Lower leg skin (tissue), 4 donors: Measurements from ENCODE around the gene KCNK3. TPM values are rescaled to one million over a fixed set of nuclear protein-coding genes. Genes with fewer than 3 reads are reported as not detected.

Experiments used
- DNase-seq, 2 donors: peaks; one replicate each; pipeline ENCODE4 v3.0.0-alpha.2; 2019; ENCODE audit warnings: low spot score in 2 of 2
- H3K4me3 ChIP-seq: fragments of 200-600 bp; sonication (generic); 2 replicates; pipeline ENCODE4 v1.5.1; 2017; ENCODE audit warnings: mild to moderate bottlenecking, low read depth; ENCODE audit not compliant: poor library complexity, severe bottlenecking
- POLR2A ChIP-seq, 2 donors: fragments of 450-650 bp; IDR thresholded peaks; one replicate each; pipeline ENCODE4 v1.6.1; 2016 to 2017; ENCODE audit warnings: antibody characterized with exemption in 2 of 2, mild to moderate bottlenecking in 1 of 2, moderate library complexity in 1 of 2
- WGBS, 2 donors: methylation state at CpG; one replicate each; pipeline ENCODE4 v1.1.5; 2018; 5-methylcytosine and 5-hydroxymethylcytosine counted together
- intact Hi-C: fragments of 100-400 bp; cut with DNase I; formaldehyde crosslinking; loops from one replicate; pipeline ENCODE4 v1.15.0; 2023; ENCODE audit warnings: low total_unique reads
- total RNA-seq, 4 donors: library from RNA; depleted of rRNA; stranded (reverse); fragments of >200 nt; gene quantifications; one replicate each; pipeline ENCODE4 v1.1.0, GENCODE V29; 2016
- TF ChIP-seq, protein P1 (sequence below), 3 donors: fragments of 450-650 bp; IDR thresholded peaks; one replicate each; pipeline ENCODE4 v1.5.1; 2016; ENCODE audit warnings: antibody characterized with exemption in 3 of 3, mild to moderate bottlenecking in 3 of 3, moderate library complexity in 2 of 3

Gene KCNK3
- total RNA-seq, 4 donors from 2014 or later: 0.42 to 3.1 (median 0.69) TPM; not detected in 1

DNA sequence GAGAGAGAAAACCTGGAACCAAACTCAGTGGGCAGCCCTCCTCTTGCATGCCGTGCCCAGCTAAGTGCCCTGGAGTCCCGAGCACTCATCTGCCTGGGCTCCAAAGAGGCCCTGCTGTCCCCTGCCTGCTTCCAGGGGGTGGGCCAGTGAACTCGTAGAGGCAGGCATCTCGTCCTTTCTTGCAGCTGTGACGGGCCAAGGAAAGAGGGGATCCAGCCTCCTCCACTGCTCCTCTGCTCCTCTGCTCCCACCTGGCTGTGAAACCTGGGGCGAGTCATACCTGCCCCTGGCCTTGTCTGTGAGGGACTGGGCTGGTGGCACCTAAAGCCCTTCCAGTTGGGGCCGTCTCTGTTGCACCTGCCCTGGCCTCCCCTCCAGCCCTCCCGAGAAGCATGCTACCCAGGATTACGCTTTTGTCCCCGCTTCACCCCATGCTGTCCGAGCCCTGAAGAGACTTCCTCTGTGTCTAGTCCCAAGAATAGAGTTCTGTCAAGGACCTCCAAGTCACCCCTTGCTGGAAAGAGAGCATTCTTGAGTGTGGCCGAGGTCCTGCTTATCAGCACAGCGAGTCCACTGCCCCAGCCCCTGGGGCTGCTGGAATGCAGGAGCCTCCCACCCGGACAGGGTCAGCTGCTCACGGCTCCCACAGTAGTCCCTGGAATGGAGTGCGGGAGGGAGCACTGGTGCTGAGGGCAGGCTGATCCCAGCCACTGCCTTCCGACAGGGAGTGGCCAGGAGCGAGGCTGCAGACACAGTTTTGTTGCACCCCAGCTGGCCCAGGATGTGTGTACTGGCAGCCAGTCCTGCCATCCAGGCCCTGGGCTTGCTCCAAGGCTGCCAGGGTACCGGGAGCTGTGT, 14.3 kb downstream of the KCNK3 start:
- H3K4me3 ChIP-seq: no peak overlapping the region
- no peak for TF ChIP-seq POLR2A (IDR thresholded peaks at IDR 0.05)
- TF ChIP-seq, protein P1, sequence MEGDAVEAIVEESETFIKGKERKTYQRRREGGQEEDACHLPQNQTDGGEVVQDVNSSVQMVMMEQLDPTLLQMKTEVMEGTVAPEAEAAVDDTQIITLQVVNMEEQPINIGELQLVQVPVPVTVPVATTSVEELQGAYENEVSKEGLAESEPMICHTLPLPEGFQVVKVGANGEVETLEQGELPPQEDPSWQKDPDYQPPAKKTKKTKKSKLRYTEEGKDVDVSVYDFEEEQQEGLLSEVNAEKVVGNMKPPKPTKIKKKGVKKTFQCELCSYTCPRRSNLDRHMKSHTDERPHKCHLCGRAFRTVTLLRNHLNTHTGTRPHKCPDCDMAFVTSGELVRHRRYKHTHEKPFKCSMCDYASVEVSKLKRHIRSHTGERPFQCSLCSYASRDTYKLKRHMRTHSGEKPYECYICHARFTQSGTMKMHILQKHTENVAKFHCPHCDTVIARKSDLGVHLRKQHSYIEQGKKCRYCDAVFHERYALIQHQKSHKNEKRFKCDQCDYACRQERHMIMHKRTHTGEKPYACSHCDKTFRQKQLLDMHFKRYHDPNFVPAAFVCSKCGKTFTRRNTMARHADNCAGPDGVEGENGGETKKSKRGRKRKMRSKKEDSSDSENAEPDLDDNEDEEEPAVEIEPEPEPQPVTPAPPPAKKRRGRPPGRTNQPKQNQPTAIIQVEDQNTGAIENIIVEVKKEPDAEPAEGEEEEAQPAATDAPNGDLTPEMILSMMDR (IDR thresholded peaks at IDR 0.05): no peak
- WGBS, 2 donors: 60 to 70% methylated on average over 12 to 19 of the region's 19 CpGs
- intact Hi-C loops: no loop called here
- DNase-seq: no peak

DNA sequence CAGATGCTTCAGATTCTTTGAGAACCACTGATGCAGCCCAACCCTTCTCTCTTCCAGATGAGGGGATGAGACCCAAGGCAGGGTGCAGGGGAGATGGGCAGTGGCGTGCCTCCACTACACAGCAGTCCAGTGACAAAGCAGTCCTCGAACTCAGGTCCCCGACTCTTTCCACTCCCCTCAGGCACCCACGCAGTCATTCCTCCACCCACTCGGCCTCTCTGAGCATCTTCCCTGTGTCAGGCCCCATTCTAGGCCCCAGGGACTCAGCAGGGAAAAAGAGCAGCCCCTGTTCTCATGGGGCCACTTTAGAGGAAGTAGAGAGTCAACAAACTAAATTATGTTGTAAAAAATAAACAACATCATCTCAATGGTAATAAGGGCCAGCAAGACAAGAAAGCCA, 15.2 kb downstream of the KCNK3 start:
- no peak for DNase-seq
- intact Hi-C loops: no loop called here
- no peak for TF ChIP-seq POLR2A (IDR thresholded peaks at IDR 0.05)
- TF ChIP-seq, protein P1 (IDR thresholded peaks at IDR 0.05): no peak
- H3K4me3 ChIP-seq: no peak overlapping the region
- WGBS, 2 donors: 77 to 85% methylated on average over 5 of the region's 5 CpGs

DNA sequence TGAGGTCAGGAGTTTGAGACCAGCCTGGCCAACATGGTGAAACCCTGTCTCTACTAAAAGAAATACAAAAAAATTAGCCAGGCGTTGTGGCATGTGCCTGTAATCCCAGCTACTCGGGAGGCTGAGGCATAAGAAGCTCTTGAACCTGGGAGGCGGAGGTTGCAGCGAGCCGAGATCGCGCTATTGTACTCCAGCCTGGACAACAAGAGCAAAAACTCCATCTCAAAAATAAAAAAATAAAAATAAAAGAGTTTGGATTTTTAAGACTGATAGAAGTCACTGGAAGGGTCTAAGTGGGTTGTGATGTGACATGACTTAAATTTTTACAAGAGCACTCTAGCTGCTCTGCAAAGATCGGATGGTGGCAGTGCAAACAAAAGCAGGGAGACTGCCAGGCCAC, 15.9 kb downstream of the KCNK3 start:
- no peak for DNase-seq
- WGBS, 2 donors: 89 to 93% methylated on average over 8 of the region's 8 CpGs
- no peak overlapping the region for H3K4me3 ChIP-seq
- TF ChIP-seq, protein P1 (IDR thresholded peaks at IDR 0.05): no peak
- TF ChIP-seq POLR2A (IDR thresholded peaks at IDR 0.05): no peak
- intact Hi-C loops: no loop called here

DNA sequence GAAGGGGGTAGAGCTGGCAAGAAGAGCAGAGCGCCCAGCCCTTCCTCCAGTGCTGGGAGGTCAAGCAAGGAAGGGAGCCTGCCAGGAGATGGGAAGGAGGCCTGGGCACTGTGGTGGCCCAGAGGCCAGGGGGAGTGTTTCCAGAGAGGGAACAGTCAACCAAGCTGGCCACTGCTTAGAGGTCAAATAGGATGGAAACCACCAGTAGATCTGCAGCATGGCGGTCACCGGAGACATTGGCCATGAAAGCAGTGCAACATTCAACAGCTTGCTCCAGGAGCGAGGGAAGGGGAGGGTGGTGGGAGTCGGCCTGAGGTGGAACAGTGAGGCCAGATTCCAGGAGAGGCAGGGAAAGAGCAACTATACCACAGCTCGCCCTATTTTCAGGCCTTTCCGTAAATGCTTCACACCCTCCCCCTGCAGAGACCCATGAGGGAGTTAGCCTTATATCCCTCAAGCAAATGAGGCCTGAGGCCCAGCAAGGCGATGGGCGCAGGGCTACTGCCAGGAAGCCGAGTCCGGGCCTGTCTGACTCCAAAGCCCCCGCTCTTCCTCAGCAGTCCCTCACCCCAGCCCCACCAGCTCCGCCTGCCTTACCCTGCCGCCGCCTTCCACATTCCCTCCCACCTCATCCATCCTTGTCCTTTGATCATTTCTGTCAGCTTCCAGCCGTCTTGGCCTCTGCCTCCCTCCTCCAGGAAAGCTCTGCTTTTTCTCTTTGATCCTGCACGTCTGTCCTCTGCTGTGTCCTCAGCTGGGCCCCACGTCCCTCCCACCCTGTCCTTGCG, 17.0 kb downstream of the KCNK3 start:
- TF ChIP-seq, protein P1 (IDR thresholded peaks at IDR 0.05): no peak
- TF ChIP-seq POLR2A (IDR thresholded peaks at IDR 0.05): no peak

DNA sequence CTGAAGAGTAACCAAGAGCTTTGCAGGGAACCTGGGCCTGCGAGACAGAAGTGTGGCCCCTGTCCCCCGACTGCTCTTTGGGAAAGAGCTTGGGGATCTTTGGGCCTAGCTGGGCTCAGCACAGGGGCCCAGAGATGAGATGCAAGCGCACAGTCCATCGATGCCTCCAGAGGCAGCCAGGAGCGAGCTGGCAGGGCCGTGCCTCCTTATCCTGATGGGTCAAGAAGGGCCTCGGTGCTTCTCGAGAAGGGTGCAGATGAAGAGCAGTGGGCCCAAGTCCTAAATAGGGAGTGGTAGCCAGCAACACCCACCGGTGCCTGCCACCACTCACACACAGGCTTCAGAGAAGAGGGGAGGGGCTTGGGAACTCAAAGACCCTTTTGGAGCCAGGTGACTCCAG, 17.6 kb downstream of the KCNK3 start:
- H3K4me3 ChIP-seq: no peak overlapping the region
- WGBS, 2 donors: 86 to 91% methylated on average over 8 to 9 of the region's 9 CpGs
- intact Hi-C loops: loop anchor here (10.0 kb wide), 1 partner anchor 1195 kb away; no protein-coding TSS in a partner anchor
- TF ChIP-seq POLR2A (IDR thresholded peaks at IDR 0.05): no peak
- TF ChIP-seq, protein P1 (IDR thresholded peaks at IDR 0.05): no peak
- no peak for DNase-seq

More for the DNA sequence above, 17.0 kb downstream of the KCNK3 start:
- intact Hi-C loops: loop anchor here (10.0 kb wide), 1 partner anchor 1195 kb away; no protein-coding TSS in a partner anchor
- 76 to 79% methylated on average over 19 of the region's 19 CpGs for WGBS, 2 donors
- H3K4me3 ChIP-seq: no peak overlapping the region
- no peak for DNase-seq
